ENCODE results near the gene GRAMD1A.
A peak's percentile ranks its signal among the peaks of the same experiment; 100 is the strongest.

The GRAMD1A gene

GRCh38 chr19:34999498-35000337 lies at the start of gene GRAMD1A:
TSS of gene GRAMD1A (plus strand) at chr19:35000323. CDS start at chr19:35000479, 156 bp downstream.
- Histone ChIP-seq H3K9ac (ENCODE audit: low read depth, low read length, poor library complexity, severe bottlenecking) (peak within 1 kb of the TSS; percentile 95), H3K4me3 (ENCODE audit: low read length, poor library complexity, severe bottlenecking) (peak within 1 kb of the TSS; percentile 79), H3K27me3 (ENCODE audit: insufficient read depth, low read length, poor library complexity, severe bottlenecking) (no peaks in the 10 kb centered on the region), H4K20me1 (ENCODE audit: insufficient read depth, low read length, poor library complexity, severe bottlenecking) (peaks cover 40% of the 10 kb centered on the region), H3K79me2 (ENCODE audit: insufficient read depth, low read length) (peaks cover 53% of the 10 kb centered on the region), H3K9me3 (ENCODE audit: insufficient read depth, low read depth, low read length) (no peaks in the 10 kb centered on the region), H3K4me1 (ENCODE audit: insufficient read depth, low read length, poor library complexity, severe bottlenecking) (peaks cover 41% of the 10 kb centered on the region), H3K9me2 (replicated peaks; ENCODE audit: low read depth, low read length) (no peaks in the 10 kb centered on the region), H3K36me3 (ENCODE audit: insufficient read depth, low read length) (no peaks in the 10 kb centered on the region; the same call in 1 of the 2 replicates), H2AFZ (ENCODE audit: low read length) (peak within 1 kb of the TSS; percentile 58), H3K4me2 (ENCODE audit: low read depth, low read length, poor library complexity, severe bottlenecking) (peak within 1 kb of the TSS; percentile 87), H3F3A (ENCODE audit: low read depth) (0 out of 2 replicates have a peak, but pooled peaks cover 6% of the 10 kb centered on the region)
- TF ChIP-seq EZH2phosphoT487 (IDR thresholded peaks at IDR 0.05; ENCODE audit: borderline replicate concordance) (no peak), CTCF (conservative IDR thresholded peaks at IDR 0.05; ENCODE audit: low read length) (no peak)

DNA sequence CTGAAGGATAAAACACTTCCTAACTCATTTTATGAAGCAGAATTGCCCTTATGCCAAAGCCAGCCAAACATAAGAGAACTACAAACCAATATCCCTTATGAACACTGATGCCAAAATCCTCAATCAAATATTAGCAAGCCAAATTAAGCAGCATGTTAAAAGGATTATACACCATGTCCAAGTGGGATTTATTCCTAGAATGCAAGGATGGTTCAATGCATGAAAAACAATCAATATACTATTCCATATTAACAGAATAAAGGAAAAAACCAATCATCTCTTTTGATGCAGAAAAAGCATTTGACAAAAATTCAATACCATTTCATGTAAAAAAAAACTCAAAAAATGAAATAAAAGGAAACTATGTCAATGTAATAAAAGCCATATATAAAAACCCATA lies 47.0 kb upstream of the GRAMD1A start:
- Histone ChIP-seq H3K4me3 (ENCODE audit: low read length, poor library complexity, severe bottlenecking) (no peak overlapping the region), H3K9ac (ENCODE audit: low read depth, low read length, poor library complexity, severe bottlenecking) (no peak overlapping the region), H3K9me3 (ENCODE audit: insufficient read depth, low read depth, low read length) (peaks cover 48% of the 10 kb centered on the region), H2AFZ (ENCODE audit: low read length) (no peak overlapping the region), H3F3A (ENCODE audit: low read depth) (no peaks in the 10 kb centered on the region), H3K79me2 (ENCODE audit: insufficient read depth, low read length) (peaks cover 12% of the 10 kb centered on the region; the same call in 1 of the 2 replicates), H3K36me3 (ENCODE audit: insufficient read depth, low read length) (peaks cover 30% of the 10 kb centered on the region), H3K9me2 (replicated peaks; ENCODE audit: low read depth, low read length) (no peaks in the 10 kb centered on the region), H3K4me1 (ENCODE audit: insufficient read depth, low read length, poor library complexity, severe bottlenecking) (no peaks in the 10 kb centered on the region), H4K20me1 (ENCODE audit: insufficient read depth, low read length, poor library complexity, severe bottlenecking) (no peaks in the 10 kb centered on the region), H3K4me2 (ENCODE audit: low read depth, low read length, poor library complexity, severe bottlenecking) (no peak overlapping the region), H3K27me3 (ENCODE audit: insufficient read depth, low read length, poor library complexity, severe bottlenecking) (peaks cover 8% of the 10 kb centered on the region)
- TF ChIP-seq CTCF (conservative IDR thresholded peaks at IDR 0.05; ENCODE audit: low read length) (no peak), EZH2phosphoT487 (IDR thresholded peaks at IDR 0.05; ENCODE audit: borderline replicate concordance) (no peak)

DNA sequence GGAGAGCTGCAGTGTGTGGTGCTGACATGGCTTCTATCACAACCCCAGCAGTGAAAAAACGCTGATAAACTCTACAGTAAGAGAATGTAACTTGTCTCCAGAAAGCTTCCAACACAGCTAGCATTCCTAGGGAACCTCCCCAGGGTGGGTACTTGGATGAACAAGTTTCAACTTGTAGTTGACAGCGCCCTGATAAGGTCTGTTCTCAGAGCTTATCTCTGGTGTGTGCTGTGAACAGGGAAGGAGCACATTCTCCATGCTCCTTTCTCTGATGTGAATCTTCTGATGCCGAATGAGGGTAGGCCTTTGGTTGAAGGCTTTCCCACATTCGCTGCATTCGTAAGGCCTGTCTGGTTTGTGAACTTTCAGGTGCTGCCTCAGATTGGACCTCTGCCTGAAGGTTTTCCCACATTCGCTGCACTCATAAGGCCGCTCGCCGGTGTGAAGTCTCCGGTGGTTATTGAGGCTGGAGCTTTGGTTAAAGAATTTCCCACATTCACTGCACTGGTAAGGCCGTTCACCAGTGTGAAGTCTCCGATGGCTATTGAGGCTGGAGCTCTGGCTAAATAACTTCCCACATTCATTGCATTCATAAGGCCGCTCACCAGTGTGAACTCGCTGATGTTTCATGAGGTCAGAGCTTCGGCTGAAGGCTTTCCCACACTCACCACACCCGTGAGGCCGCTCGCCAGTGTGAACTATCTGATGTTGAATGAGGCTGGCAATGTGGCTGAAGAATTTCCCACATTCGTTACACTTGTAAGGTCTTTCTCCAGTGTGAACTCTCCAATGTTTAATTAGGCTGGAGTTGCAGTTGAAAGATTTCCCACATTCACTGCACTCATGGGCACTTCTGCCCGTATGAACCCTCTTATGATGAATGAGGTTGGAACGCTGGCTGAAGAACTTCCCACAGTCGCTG lies 42.0 kb upstream of the GRAMD1A start:
- TF ChIP-seq EZH2phosphoT487 (IDR thresholded peaks at IDR 0.05; ENCODE audit: borderline replicate concordance) (no peak), CTCF (conservative IDR thresholded peaks at IDR 0.05; ENCODE audit: low read length) (no peak)
- Histone ChIP-seq H3K36me3 (ENCODE audit: insufficient read depth, low read length) (peaks cover 59% of the 10 kb centered on the region), H3K4me1 (ENCODE audit: insufficient read depth, low read length, poor library complexity, severe bottlenecking) (peaks cover 17% of the 10 kb centered on the region), H3F3A (ENCODE audit: low read depth) (peaks cover 5% of the 10 kb centered on the region; the same call in 1 of the 2 replicates), H2AFZ (ENCODE audit: low read length) (no peak overlapping the region), H3K9ac (ENCODE audit: low read depth, low read length, poor library complexity, severe bottlenecking) (no peak overlapping the region), H3K4me2 (ENCODE audit: low read depth, low read length, poor library complexity, severe bottlenecking) (no peak overlapping the region), H3K9me2 (replicated peaks; ENCODE audit: low read depth, low read length) (no peaks in the 10 kb centered on the region), H3K9me3 (ENCODE audit: insufficient read depth, low read depth, low read length) (peaks cover 77% of the 10 kb centered on the region), H3K27me3 (ENCODE audit: insufficient read depth, low read length, poor library complexity, severe bottlenecking) (peaks cover 25% of the 10 kb centered on the region), H4K20me1 (ENCODE audit: insufficient read depth, low read length, poor library complexity, severe bottlenecking) (peaks cover 14% of the 10 kb centered on the region), H3K4me3 (ENCODE audit: low read length, poor library complexity, severe bottlenecking) (no peak overlapping the region), H3K79me2 (ENCODE audit: insufficient read depth, low read length) (peaks cover 54% of the 10 kb centered on the region)
